PFSK-1 (cell line): ENCODE results near the gene BTRC.

Experiments
- FOXP2 ChIP-seq: optimal IDR thresholded peaks from 2 replicates; pipeline ENCODE3; 2011; ENCODE audit warnings: borderline replicate concordance, control low read depth, inconsistent platforms; ENCODE audit not compliant: insufficient read depth; ENCODE audit errors: extremely low read length, extremely low read depth
- POLR2AphosphoS5 ChIP-seq: IDR thresholded peaks from 2 replicates; pipeline ENCODE4 v1.6.1; 2012; ENCODE audit warnings: low read depth, mild to moderate bottlenecking, control low read depth, low read length, moderate library complexity
- SIN3A ChIP-seq: IDR thresholded peaks from 2 replicates; pipeline ENCODE4 v1.6.1; 2012; ENCODE audit warnings: mild to moderate bottlenecking, low read length, moderate library complexity, borderline replicate concordance; ENCODE audit not compliant: insufficient read depth
- TAF1 ChIP-seq: IDR thresholded peaks from 2 replicates; pipeline ENCODE4 v1.6.1; 2012; ENCODE audit warnings: low read length, control low read depth, borderline replicate concordance; ENCODE audit not compliant: insufficient read depth
- TF ChIP-seq, protein P1 (sequence below), 2 experiments: IDR thresholded peaks; 2 replicates each; pipeline versions ENCODE4 v1.6.1 to v1.8.0; 2011 to 2012; ENCODE audit warnings: low read depth in 2 of 2, low read length in 2 of 2, control low read depth in 1 of 2, inconsistent platforms in 1 of 2, mild to moderate bottlenecking in 1 of 2, moderate library complexity in 1 of 2; ENCODE audit not compliant: insufficient read depth in 1 of 2

- TF ChIP-seq TAF1 = no peak
- TF ChIP-seq, protein P1, sequence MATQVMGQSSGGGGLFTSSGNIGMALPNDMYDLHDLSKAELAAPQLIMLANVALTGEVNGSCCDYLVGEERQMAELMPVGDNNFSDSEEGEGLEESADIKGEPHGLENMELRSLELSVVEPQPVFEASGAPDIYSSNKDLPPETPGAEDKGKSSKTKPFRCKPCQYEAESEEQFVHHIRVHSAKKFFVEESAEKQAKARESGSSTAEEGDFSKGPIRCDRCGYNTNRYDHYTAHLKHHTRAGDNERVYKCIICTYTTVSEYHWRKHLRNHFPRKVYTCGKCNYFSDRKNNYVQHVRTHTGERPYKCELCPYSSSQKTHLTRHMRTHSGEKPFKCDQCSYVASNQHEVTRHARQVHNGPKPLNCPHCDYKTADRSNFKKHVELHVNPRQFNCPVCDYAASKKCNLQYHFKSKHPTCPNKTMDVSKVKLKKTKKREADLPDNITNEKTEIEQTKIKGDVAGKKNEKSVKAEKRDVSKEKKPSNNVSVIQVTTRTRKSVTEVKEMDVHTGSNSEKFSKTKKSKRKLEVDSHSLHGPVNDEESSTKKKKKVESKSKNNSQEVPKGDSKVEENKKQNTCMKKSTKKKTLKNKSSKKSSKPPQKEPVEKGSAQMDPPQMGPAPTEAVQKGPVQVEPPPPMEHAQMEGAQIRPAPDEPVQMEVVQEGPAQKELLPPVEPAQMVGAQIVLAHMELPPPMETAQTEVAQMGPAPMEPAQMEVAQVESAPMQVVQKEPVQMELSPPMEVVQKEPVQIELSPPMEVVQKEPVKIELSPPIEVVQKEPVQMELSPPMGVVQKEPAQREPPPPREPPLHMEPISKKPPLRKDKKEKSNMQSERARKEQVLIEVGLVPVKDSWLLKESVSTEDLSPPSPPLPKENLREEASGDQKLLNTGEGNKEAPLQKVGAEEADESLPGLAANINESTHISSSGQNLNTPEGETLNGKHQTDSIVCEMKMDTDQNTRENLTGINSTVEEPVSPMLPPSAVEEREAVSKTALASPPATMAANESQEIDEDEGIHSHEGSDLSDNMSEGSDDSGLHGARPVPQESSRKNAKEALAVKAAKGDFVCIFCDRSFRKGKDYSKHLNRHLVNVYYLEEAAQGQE (IDR thresholded peaks at IDR 0.05; ENCODE audit: insufficient read depth in 1 of 2, low read depth in 2 of 2, low read length in 2 of 2) = no peak
- TF ChIP-seq POLR2AphosphoS5 = no peak
- no peak for TF ChIP-seq SIN3A
- TF ChIP-seq FOXP2 = no peak
Observed at GRCh38 chr10:101405001-101405400, 51.0 kb downstream of the BTRC start.
